ENCODE data around the gene SNED1. TPM values are rescaled to one million over a fixed set of nuclear protein-coding genes. Genes with fewer than 3 reads are reported as not detected.
A peak's percentile ranks its signal among the peaks of the same experiment; 100 is the strongest.

Gene SNED1
- total and polyA plus RNA-seq, 4 donors = 0.65 to 18.1 (median 2.8) TPM

DNA sequence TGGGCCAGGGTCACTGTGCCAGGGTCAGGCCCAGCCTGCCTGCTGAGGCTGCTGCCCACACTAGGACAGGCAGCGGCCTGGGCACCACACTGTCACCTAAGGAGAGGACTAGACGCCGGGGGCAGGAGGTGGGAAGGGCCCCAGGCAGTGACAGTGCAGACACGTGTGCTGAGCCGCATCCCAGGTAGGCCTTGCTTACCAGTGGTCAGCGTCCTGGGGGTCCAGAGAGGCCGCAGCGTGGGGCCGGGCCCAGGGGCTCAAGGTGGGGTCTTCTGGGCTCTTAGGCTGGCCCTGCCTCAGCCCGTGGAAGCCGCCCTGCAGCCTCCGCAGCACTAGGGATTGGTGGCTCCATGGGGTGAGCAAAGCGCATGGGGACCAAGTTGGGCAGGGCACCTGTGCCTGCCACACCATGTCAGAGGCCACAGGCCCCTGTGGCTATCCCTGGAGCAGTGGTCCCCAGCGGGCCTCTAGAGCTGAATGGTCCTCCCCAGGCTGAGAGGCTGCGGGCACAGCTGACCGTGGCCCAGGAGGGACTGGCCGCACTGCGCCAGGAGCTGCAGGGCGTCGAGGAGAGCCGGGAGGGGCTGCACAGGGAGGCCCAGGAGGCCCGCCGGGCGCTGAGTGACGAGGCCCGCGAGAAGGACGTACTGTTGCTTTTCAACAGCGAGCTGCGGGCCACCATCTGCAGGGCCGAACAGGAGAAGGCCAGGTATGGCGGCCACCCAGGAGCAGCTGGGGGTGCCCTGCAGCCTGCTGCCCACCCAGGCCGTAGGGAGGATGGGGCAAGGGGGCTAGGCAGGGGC lies 35.2 kb upstream of the SNED1 start:
- WGBS = 92% methylated on average over 33 of the region's 33 CpGs
- H3K4me3 ChIP-seq (ENCODE audit: low read depth in 1 of 3, low read length in 3 of 3) = no peak overlapping the region
- peaks cover 0 to 38% (median 23%) of the 10 kb centered on the region in 4 donors for H3K4me1 ChIP-seq (ENCODE audit: control insufficient read depth in 4 of 4, insufficient read depth in 4 of 4, low read length in 3 of 4)
- no peak for DNase-seq (ENCODE audit: low spot score)
- no peaks in the 10 kb centered on the region for H3K27me3 ChIP-seq (ENCODE audit: control insufficient read depth in 4 of 4, insufficient read depth in 4 of 4, low read length in 3 of 4)
- no peak overlapping the region for H3K9ac ChIP-seq (ENCODE audit: low read depth in 1 of 2, low read length in 2 of 2)
- H3K36me3 ChIP-seq (ENCODE audit: control insufficient read depth in 4 of 4, insufficient read depth in 3 of 4, low read depth in 1 of 4, low read length in 3 of 4) = no peaks in the 10 kb centered on the region
- TF ChIP-seq RXRA (IDR thresholded peaks at IDR 0.05) (no peak), REST (IDR thresholded peaks at IDR 0.05) (no peak), YY1 (IDR thresholded peaks at IDR 0.05) (no peak), FOXA1 (IDR thresholded peaks at IDR 0.05) (no peak), RAD21 (IDR thresholded peaks at IDR 0.05) (no peak), HNF4A (conservative IDR thresholded peaks at IDR 0.05) (no peak), HNF4G (IDR thresholded peaks at IDR 0.05) (no peak)
- peak overlapping the region; percentile 39 to 64 for H3K27ac ChIP-seq (ENCODE audit: low read depth in 1 of 2, low read length in 2 of 2)
- H3K9me3 ChIP-seq (ENCODE audit: control insufficient read depth in 4 of 4, low read length in 3 of 4) = no peaks in the 10 kb centered on the region

DNA sequence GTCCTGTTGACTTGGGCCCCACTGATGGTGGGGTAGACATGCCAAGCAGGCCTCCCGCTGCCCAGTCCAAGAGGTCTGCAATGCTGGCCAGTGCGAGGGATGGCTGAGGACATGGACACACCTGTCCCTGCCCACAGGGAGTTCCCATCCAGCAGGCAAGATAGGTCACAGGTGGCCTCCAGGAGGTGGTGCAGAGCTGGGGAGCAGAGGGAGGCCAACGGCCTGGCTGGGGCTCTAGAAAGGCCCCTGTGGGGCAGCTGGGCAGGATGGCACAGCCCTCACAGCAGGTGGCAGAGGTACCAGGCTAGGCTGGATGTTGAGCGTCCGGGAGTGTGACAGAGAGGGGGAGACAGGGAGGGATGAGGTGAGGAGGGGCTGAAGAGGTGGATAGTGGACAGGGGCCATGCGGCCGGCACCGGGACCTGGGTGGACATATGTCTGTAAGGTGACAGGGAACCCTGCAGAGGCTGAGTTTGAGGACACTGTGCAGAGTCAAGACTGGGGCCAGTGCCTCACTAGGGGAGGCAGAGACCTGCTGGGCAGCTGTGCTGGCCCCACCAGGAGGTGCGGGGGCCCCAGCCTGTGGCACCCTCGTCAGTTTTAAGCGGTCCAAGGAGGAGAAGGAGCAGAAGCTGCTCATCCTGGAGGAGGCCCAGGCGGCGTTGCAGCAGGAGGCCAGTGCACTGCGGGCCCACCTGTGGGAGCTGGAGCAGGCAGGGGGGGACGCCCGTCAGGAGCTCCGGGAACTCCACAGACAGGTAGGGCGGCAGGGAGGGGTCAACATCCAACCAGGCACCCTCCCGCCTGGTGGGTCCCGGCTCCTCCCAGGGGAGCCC lies 34.3 kb upstream of the SNED1 start:
- 96% methylated on average over 20 of the region's 20 CpGs for WGBS
- no peaks in the 10 kb centered on the region for H3K27me3 ChIP-seq (ENCODE audit: control insufficient read depth in 4 of 4, insufficient read depth in 4 of 4, low read length in 3 of 4)
- no peak overlapping the region for H3K4me3 ChIP-seq (ENCODE audit: low read depth in 1 of 3, low read length in 3 of 3)
- no peak overlapping the region for H3K27ac ChIP-seq (ENCODE audit: low read depth in 1 of 2, low read length in 2 of 2)
- DNase-seq (ENCODE audit: low spot score) = no peak
- H3K9ac ChIP-seq (ENCODE audit: low read depth in 1 of 2, low read length in 2 of 2) = no peak overlapping the region
- H3K36me3 ChIP-seq (ENCODE audit: control insufficient read depth in 4 of 4, insufficient read depth in 3 of 4, low read depth in 1 of 4, low read length in 3 of 4) = no peaks in the 10 kb centered on the region
- no peaks in the 10 kb centered on the region for H3K9me3 ChIP-seq (ENCODE audit: control insufficient read depth in 4 of 4, low read length in 3 of 4)
- H3K4me1 ChIP-seq (ENCODE audit: control insufficient read depth in 4 of 4, insufficient read depth in 4 of 4, low read length in 3 of 4) = peaks cover 0 to 45% (median 28%) of the 10 kb centered on the region in 4 donors
- no peak for TF ChIP-seq GABPA (IDR thresholded peaks at IDR 0.05 in 1 of 2, conservative IDR thresholded peaks at IDR 0.05 in 1 of 2)
- TF ChIP-seq MAX (IDR thresholded peaks at IDR 0.05) = no peak
- no peak for TF ChIP-seq NR2F2 (IDR thresholded peaks at IDR 0.05)
- no peak for TF ChIP-seq RXRA (IDR thresholded peaks at IDR 0.05)
- no peak for TF ChIP-seq RAD21 (IDR thresholded peaks at IDR 0.05)
- TF ChIP-seq, protein P1, sequence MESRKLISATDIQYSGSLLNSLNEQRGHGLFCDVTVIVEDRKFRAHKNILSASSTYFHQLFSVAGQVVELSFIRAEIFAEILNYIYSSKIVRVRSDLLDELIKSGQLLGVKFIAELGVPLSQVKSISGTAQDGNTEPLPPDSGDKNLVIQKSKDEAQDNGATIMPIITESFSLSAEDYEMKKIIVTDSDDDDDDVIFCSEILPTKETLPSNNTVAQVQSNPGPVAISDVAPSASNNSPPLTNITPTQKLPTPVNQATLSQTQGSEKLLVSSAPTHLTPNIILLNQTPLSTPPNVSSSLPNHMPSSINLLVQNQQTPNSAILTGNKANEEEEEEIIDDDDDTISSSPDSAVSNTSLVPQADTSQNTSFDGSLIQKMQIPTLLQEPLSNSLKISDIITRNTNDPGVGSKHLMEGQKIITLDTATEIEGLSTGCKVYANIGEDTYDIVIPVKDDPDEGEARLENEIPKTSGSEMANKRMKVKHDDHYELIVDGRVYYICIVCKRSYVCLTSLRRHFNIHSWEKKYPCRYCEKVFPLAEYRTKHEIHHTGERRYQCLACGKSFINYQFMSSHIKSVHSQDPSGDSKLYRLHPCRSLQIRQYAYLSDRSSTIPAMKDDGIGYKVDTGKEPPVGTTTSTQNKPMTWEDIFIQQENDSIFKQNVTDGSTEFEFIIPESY (IDR thresholded peaks at IDR 0.05) = no peak
- TF ChIP-seq TAF1 (conservative IDR thresholded peaks at IDR 0.05) = no peak
- TF ChIP-seq, protein P2, sequence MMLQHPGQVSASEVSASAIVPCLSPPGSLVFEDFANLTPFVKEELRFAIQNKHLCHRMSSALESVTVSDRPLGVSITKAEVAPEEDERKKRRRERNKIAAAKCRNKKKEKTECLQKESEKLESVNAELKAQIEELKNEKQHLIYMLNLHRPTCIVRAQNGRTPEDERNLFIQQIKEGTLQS (IDR thresholded peaks at IDR 0.05) = no peak
- TF ChIP-seq, protein P3, sequence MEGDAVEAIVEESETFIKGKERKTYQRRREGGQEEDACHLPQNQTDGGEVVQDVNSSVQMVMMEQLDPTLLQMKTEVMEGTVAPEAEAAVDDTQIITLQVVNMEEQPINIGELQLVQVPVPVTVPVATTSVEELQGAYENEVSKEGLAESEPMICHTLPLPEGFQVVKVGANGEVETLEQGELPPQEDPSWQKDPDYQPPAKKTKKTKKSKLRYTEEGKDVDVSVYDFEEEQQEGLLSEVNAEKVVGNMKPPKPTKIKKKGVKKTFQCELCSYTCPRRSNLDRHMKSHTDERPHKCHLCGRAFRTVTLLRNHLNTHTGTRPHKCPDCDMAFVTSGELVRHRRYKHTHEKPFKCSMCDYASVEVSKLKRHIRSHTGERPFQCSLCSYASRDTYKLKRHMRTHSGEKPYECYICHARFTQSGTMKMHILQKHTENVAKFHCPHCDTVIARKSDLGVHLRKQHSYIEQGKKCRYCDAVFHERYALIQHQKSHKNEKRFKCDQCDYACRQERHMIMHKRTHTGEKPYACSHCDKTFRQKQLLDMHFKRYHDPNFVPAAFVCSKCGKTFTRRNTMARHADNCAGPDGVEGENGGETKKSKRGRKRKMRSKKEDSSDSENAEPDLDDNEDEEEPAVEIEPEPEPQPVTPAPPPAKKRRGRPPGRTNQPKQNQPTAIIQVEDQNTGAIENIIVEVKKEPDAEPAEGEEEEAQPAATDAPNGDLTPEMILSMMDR (IDR thresholded peaks at IDR 0.05; ENCODE audit: low read depth, low read length, missing input control) = no peak
- no peak for TF ChIP-seq HNF4A (conservative IDR thresholded peaks at IDR 0.05)
- TF ChIP-seq EGR1 (IDR thresholded peaks at IDR 0.05; ENCODE audit: low read depth in 2 of 2) = no peak
- no peak for TF ChIP-seq HNF4G (IDR thresholded peaks at IDR 0.05)
- no peak for TF ChIP-seq YY1 (IDR thresholded peaks at IDR 0.05)
- no peak for TF ChIP-seq SP1 (IDR thresholded peaks at IDR 0.05)
- TF ChIP-seq FOXA1 (IDR thresholded peaks at IDR 0.05) = no peak
